Right lung (tissue), 5 donors: ENCODE measurements around the gene KRT38. TPM values are rescaled to one million over a fixed set of nuclear protein-coding genes. Genes with fewer than 3 reads are reported as not detected.
"Not testable (repeated sequence)": the region's sequence is repeated elsewhere in the genome, so short reads cannot be mapped to it uniquely, and the experiment has no call there.

ENCODE experiments used
- DNase-seq, 2 donors: peaks; one replicate each; pipeline ENCODE4 v3.0.0-alpha.2; 2013
- polyA plus RNA-seq, 5 donors: library from polyadenylated mRNA; unstranded; fragments of 120-200 nt; gene quantifications; one replicate each; pipeline versions ENCODE4 v1.2.1 to v1.2.3, GENCODE V29; 2013; ENCODE audit warnings: inconsistent platforms in 1 of 5, low replicate concordance in 1 of 5; ENCODE audit not compliant: insufficient read length in 5 of 5, insufficient read depth in 1 of 5

The KRT38 gene
- polyA plus RNA-seq, 5 donors = not detected

- DNase-seq = no peak
Measured at GRCh38 chr17:41462705-41463104, 21.9 kb upstream of the KRT38 start.

DNA sequence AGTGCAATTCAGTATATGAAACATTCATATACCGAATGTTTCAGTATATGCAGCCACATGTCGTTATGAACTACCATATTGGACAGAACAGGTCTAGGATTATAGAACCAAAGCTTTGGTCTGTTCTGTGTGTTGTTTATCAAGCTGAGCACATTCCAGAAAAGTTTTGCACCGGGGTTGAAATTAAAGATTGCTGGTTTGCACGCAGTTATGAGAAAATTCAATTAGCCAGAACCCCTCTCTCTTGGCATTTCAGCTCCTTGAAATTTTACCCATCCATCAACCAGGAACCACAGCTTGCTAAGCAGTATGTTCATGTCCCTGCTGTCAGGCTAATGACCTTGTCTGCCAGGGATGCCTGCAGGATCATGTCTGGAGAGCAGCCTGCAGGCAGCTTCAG lies 16.9 kb upstream of the KRT38 start:
- no peak for DNase-seq

DNA sequence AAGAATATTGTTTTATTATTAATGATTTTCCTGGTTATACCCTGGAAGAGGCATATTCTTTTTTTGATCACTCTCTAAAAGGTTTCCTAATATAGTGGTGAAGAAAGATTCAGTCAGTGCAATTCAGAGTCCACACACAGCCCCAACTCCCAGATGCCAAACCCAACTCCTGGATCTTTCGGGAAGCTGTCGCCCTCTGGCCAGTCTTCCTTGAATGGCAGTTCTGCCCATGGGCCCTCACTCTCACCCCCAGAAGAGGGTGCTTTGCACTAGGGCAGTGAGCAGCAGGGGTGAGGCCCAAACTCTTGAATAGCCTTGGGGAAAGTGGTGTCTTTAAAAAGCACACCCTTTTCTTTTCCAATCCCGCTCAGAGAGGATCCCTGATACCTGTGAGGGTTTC lies 15.4 kb upstream of the KRT38 start:
- no peak for DNase-seq

- no peak for DNase-seq
Measured at GRCh38 chr17:41455236-41455635, 14.5 kb upstream of the KRT38 start.

DNA sequence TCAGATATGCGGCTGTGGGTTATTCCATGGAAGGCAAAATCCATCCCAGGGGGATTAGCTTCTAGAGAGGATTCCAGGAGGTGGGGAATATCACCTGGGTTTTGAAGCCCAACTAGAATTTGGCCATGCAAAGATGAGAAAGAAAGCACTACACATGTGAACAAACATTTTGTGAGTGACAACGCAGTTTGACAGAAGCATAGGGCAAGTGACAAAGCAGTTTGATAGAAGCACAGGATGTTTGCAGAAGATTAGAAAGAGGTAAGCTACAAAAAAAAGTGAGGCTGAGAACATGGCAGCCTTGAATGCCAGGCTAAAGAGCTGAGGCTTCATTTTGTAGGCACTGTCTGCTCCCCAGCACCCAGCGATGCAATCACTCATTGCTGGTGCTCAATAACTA lies 12.3 kb upstream of the KRT38 start:
- no peak for DNase-seq

GRCh38 chr17:41452281-41452680 lies 11.5 kb upstream of the KRT38 start:
- DNase-seq = no peak

- DNase-seq = no peak
Measured at GRCh38 chr17:41451154-41451728, 10.5 kb upstream of the KRT38 start.

DNA sequence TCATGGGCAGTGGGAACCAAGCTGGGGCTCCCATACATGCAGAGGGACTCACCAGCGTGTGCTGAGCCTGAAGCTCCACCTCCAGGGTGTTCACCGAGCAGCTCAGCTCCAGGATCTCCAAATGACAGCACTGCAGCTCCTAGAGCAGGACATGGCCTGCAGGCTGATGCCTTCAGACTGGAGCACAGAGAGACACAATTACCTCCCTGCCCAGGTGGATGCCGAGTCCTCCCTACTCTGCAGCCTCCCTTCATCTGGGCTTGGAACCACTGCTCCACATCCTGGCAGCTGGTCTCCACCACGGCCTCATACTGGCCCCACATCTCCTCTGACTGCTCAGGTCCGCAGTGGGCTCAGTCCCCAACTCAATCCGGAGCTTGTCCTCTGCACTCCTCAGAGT lies 8.2 kb upstream of the KRT38 start:
- no peak for DNase-seq

DNA sequence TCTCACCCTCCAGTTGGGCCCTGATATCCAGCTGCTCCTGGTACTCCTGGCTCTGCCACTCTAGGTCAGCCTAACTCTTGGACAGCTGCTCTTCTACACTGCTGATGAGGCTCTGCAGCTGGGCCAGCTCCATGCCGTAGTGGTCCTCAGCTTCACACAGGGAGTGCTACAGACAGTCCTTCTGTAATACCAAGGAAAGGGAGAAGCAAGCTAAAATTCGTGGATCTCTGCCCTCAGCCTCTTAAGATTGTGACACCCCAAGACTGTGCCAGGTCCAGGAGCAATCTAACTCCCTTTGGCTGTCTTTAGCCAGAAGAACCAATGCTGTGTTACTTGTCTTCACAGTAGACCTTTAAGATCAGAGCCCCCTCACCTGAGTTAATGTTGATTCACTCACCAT lies 7.7 kb upstream of the KRT38 start:
- DNase-seq = no peak

DNA sequence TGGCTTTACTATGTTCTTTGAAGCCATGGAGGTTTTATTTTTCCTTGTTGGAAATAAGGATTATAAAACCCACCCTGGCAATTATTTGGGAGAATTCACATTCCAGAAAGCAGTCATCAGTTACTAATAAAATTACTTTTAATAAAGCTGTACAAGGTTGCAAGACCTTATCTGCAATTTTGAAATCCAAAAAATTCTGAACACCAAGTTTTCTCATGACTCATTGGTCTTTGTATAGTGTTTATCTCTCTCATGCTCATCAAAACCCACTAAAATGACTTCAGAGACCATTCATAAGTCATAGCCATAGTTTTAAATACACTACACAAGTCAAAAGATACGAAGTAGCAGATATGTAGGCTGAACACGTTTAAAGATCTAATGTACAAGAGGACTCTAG lies 6.0 kb upstream of the KRT38 start:
- no peak for DNase-seq

DNA sequence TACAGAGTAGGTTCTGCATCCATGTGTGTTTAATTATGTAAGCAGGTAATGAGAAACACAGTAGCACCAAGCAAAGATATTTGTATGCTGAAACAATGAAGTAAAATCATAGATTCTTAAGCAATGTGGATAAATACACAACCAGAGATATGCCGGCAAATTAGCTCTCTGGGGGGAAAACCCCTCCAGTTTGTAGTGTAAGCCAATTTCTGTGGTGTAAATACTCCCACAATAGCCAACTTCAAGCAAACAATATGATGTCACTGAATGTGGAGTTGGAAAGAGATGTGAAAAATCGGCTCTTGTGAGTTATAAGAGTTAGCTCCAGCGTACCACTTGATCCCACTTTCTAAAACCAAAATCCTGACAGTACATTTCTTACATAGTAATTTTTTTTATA lies 3.9 kb upstream of the KRT38 start:
- no peak for DNase-seq

DNA sequence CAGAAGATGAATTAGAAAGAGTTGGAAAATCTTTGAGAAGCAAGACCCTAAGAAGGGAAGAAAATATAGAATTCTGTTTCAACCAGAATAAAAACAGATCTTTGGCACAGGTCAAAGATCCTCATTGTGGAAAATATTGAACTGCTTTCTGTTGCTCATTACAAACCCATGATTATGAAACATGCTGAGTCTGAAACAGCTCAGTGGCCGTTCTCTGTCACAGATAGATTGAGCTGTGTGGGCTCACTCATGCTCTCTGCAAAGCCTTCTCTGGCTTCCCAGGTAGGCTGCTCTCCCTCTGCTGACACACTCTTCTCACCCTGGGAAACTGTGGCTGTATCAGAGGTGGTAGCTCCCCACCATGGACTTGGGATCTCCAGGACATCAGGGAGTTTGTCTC lies 3.4 kb upstream of the KRT38 start:
- no peak for DNase-seq

GRCh38 chr17:41442739-41443138 lies 2.0 kb upstream of the KRT38 start:
- DNase-seq = no peak

DNA sequence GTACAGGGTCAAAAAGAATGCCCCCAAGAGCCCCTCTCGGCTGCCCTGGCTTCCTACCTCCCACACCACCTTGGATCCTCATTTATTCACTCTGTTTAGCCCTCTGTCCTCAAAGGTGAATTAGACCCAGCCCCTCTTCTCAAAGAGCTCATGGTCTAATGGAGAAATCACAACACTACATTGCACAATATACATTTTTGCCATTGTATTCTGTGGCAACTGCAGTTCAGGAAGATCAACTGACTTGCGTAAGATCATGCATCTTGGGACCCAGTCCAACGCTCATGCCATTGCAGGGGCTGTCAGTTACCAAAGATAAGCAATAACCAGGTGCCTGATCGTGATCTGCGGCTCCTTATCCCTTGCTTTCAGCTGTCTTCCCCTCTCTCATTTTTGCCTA lies 1.4 kb downstream of the KRT38 start:
- no peak for DNase-seq

DNA sequence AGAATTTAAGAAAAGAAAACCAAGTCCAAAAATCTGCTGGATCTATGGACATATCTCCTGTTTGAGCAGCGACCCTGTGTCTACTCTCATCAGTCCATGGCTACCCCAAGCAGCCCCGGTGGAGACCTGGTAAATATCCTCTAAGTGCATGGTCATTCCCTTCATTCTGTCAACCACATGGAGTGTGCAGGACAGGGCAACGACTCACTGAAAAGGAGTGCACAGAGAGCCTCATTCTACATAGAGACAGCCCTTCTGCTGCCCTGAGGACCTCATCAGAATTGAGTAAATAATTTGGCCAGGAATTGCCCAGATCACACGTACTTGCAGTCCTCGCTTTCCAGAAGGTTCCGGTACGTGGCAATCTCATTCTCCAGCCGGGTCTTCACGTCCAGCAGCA lies 3.0 kb downstream of the KRT38 start:
- no peak for DNase-seq

DNA sequence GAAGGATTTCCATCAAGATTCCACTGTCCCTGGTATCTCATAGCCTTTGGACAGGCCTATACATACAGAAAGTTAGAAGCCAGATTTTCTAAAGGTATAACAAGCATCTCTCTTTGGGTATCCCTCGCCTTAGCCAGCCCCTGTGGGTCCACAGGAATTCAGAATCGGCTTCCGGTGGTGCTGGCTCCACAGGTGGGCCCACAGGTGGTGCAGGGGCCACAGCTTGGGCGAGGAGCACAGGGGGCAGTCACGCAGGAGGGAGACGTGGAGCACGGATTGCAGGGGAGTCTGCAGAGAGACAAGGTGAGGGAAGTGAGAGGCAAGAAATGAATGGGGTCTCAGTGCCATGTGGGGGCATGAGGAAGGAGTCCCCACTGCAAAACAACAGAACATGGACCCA lies 3.5 kb downstream of the KRT38 start:
- no peak for DNase-seq

DNA sequence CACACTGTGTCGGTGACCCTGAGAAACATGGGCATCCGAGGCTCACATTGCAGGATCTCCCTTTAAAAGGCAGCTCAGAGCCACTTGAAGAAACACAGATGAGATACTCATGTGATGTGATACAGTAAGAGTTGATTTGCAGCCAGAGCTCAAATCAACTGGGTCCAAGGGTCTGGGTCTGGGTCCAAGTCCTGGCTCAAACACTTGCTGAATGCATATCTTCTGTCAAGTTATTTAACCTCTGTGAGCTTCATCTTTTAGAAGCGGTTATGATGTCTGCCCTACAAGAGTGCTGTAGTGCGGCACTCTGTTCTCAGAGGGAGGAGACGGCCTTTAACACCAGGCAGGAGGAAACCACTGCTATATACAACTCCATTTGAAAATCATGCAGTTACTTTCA lies 6.4 kb downstream of the KRT38 start:
- DNase-seq = no peak

GRCh38 chr17:41434005-41434404 lies 6.8 kb downstream of the KRT38 start:
- DNase-seq = no peak

DNA sequence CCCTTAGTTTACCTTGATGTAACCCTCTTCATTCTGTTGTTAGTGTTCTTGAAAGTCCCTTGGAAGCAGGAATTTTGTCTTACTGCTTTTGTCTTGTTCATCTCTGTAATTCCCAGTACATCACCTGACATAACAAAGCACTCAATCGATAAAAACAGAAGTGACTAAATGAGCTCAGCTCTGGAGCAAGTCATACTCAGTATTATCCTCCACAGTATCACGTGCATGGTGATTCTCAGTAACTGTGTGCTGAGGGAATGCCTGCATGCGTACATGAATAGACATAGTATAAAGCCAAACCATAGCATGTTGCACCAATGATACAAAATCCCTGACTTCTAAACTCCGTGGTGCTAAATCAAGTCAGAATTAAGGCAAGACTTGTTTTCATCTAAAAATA lies 7.2 kb downstream of the KRT38 start:
- DNase-seq = no peak

GRCh38 chr17:41430376-41430775 lies 10.4 kb downstream of the KRT38 start:
- DNase-seq = not testable (repeated sequence)

- no peak for DNase-seq
Measured at GRCh38 chr17:41429667-41430066, 11.1 kb downstream of the KRT38 start.

- no peak for DNase-seq
Measured at GRCh38 chr17:41428591-41429291, 12.0 kb downstream of the KRT38 start.

DNA sequence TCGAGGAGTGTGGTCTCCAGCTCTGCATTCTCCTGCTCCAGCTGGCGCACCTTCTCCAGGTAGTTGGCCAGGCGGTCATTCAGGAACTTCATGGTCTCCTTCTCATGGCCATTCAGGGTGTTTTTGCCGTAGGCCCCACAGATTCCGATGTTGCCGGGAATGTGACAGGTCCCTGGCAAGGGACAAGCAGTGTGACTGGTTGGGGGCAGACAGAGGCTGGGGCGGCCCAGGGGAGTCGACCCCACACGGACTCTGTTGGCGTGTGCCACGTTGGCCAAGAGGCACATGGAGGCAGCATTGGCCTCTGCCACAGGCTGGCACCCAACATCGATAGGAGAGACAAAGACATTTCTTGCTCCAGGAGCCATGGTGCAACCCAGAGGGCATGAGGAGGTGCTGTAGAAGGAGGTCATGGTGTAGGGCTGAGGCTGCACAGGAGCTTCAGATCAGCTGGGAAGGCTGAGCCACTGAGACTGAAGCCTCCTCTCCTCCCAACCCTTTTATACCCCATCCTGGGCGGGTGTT lies 16.6 kb downstream of the KRT38 start, which contains the start of gene KRT37:
Gene KRT37 (minus strand): TSS at position 475 of the 525 bp plus-strand sequence. CDS start 62 bp downstream, at position 413.
- no peak for DNase-seq

DNA sequence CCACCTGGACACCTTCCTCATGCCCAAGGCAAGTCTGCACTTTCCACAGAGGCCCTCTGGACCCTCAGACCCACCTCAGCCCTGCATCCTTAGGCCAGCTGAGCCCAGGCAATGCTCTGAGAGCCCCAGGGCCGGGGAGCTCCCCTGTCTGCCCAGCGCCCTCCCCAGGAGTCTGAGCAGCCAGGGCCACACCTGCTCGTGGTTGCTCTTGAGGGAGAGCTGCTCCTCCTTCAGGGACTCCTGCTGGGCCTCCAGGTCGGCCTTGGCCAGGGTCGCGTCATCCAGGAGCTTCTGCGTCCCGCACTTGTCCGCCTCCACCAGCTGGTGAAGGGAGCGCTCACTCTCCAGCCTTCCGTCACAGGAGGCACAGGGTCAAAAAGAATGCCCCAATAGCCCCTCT lies 18.2 kb downstream of the KRT38 start:
- DNase-seq = not testable (repeated sequence)
